Mesenteric fat pad (tissue), 1 donor: ENCODE data around the gene EOLA2. TPM values are rescaled to one million over a fixed set of nuclear protein-coding genes. Genes with fewer than 3 reads are reported as not detected.
"Not testable (repeated sequence)": the region's sequence is repeated elsewhere in the genome, so short reads cannot be mapped to it uniquely, and the experiment has no call there.

Experiments
- DNase-seq: peaks from one replicate; pipeline ENCODE4 v3.0.0-alpha.2; 2020; ENCODE audit warnings: low spot score
- long read RNA-seq: library from polyadenylated mRNA; unstranded; transcript quantifications from one replicate; pipeline ENCODE4 v2.0.0, GENCODE V29; 2020
- total RNA-seq: library from RNA; stranded (reverse); fragmentation: NEBNext Ultra II Directional; extraction: Animal tissue kit (Norgen Biotek cat#: 25700); gene quantifications from one replicate; pipeline ENCODE4 v1.2.1, GENCODE V29; 2021
- donor health status: DM: yes; HTN: yes; CAD: no.

The EOLA2 gene
- total RNA-seq = 37.6 TPM
- long read RNA-seq, transcript CXorf40B-203 (5 exons, 1,653 nt) = major isoform, 18 of 66 reads
- long read RNA-seq, transcript CXorf40B-205 (6 exons, 1,440 nt) = minor isoform, 14 of 66 reads
- long read RNA-seq, partial matches to known transcripts = 14 of 66 reads
- long read RNA-seq, other reads (novel, unspliced or antisense) = 18 of 66 reads

- peak; percentile 97 for DNase-seq
Measured at GRCh38 chrX:149938427-149938880, at the start of gene EOLA2. TSS of gene EOLA2 (minus strand) at chrX:149938491. CDS start at chrX:149933874, 4,617 bp downstream.

- DNase-seq = no peak
Measured at GRCh38 chrX:149987613-149988012, 49.3 kb upstream of the EOLA2 start.

GRCh38 chrX:149984411-149984810 is 46.1 kb upstream of the EOLA2 start:
- no peak for DNase-seq

- no peak for DNase-seq
Measured at GRCh38 chrX:149982310-149982709, 44.0 kb upstream of the EOLA2 start.

GRCh38 chrX:149979126-149979644 is 40.9 kb upstream of the EOLA2 start:
- no peak for DNase-seq

GRCh38 chrX:149962859-149963757 is 24.8 kb upstream of the EOLA2 start:
- DNase-seq = no peak

GRCh38 chrX:149962010-149962409 is 23.7 kb upstream of the EOLA2 start:
- no peak for DNase-seq

- no peak for DNase-seq
Measured at GRCh38 chrX:149961572-149961971, 23.3 kb upstream of the EOLA2 start.

- DNase-seq = no peak
Measured at GRCh38 chrX:149950681-149951080, 12.4 kb upstream of the EOLA2 start.

- no peak for DNase-seq
Measured at GRCh38 chrX:149949743-149950436, 11.6 kb upstream of the EOLA2 start.

- no peak for DNase-seq
Measured at GRCh38 chrX:149948016-149948415, 9.7 kb upstream of the EOLA2 start.

- DNase-seq = not testable (repeated sequence)
Measured at GRCh38 chrX:149946932-149947331, 8.6 kb upstream of the EOLA2 start.

- DNase-seq = not testable (repeated sequence)
Measured at GRCh38 chrX:149945820-149946219, 7.5 kb upstream of the EOLA2 start.

- DNase-seq = not testable (repeated sequence)
Measured at GRCh38 chrX:149945087-149945670, 6.9 kb upstream of the EOLA2 start.

GRCh38 chrX:149940674-149941024 is 2.4 kb upstream of the EOLA2 start:
- not testable (repeated sequence) for DNase-seq

- DNase-seq = peak; percentile 94
Measured at GRCh38 chrX:149939905-149940673, 1.8 kb upstream of the EOLA2 start.

GRCh38 chrX:149939655-149939904 is 1.3 kb upstream of the EOLA2 start:
- no peak for DNase-seq

- DNase-seq = peak; percentile 96
Measured at GRCh38 chrX:149938881-149939654, 777 bp upstream of the EOLA2 start.

GRCh38 chrX:149937871-149938426 is 342 bp downstream of the EOLA2 start:
- DNase-seq = peak; percentile 89

GRCh38 chrX:149937328-149937727 is 963 bp downstream of the EOLA2 start:
- not testable (repeated sequence) for DNase-seq
